DND-41 (cell line): ENCODE measurements around the gene CTSW.

ENCODE experiments used
- ATAC-seq: fragments of 200-7000 bp; cut with Tn5 transposase; 3 replicates; pipeline ENCODE4 v1.9.1; 2021; ENCODE audit warnings: low read depth; ENCODE audit not compliant: insufficient read depth
- DNase-seq: peaks from one replicate; pipeline ENCODE4 v3.0.0-alpha.2; 2020
- H2AFZ ChIP-seq: 2 replicates; pipeline ENCODE4 v1.6.0; 2012; ENCODE audit warnings: low read depth, low read length
- H3K27ac ChIP-seq: 2 replicates; pipeline ENCODE4 v1.5.1; 2012; ENCODE audit warnings: low read length, inconsistent platforms
- H3K27me3 ChIP-seq: fragments of 200-600 bp; sonication (generic); 2 replicates; pipeline ENCODE4 v1.6.0; 2012; ENCODE audit warnings: low read length, mild to moderate bottlenecking, inconsistent platforms; ENCODE audit not compliant: insufficient read depth, poor library complexity
- H3K36me3 ChIP-seq: 2 replicates; pipeline ENCODE4 v1.5.1; 2012; ENCODE audit warnings: low read length, inconsistent platforms; ENCODE audit not compliant: insufficient read depth
- H3K4me1 ChIP-seq: 2 replicates; pipeline ENCODE4 v1.5.1; 2012; ENCODE audit warnings: mild to moderate bottlenecking, low read length; ENCODE audit not compliant: insufficient read depth
- H3K4me2 ChIP-seq: 2 replicates; pipeline ENCODE4 v1.6.0; 2012; ENCODE audit warnings: mild to moderate bottlenecking, moderate library complexity, low read length, inconsistent platforms; ENCODE audit not compliant: insufficient read depth
- H3K4me3 ChIP-seq, 2 experiments: fragments of 200-600 bp in 1 of 2; shearing (Covaris generic) in 1 of 2; 2 replicates each; pipeline ENCODE4 v1.5.1; 2012 to 2016; ENCODE audit warnings: inconsistent platforms in 2 of 2, low read length in 2 of 2, mild to moderate bottlenecking in 2 of 2, low read depth in 1 of 2, moderate library complexity in 1 of 2
- H3K79me2 ChIP-seq: 2 replicates; pipeline ENCODE4 v1.6.0; 2012; ENCODE audit warnings: low read length, inconsistent platforms; ENCODE audit not compliant: insufficient read depth
- H3K9ac ChIP-seq: 2 replicates; pipeline ENCODE4 v1.6.0; 2012; ENCODE audit warnings: low read depth, mild to moderate bottlenecking, inconsistent platforms, low read length, moderate library complexity
- H3K9me3 ChIP-seq: 2 replicates; pipeline ENCODE4 v1.5.1; 2012; ENCODE audit warnings: low read length, moderate library complexity, mild to moderate bottlenecking, inconsistent platforms; ENCODE audit not compliant: insufficient read depth, severe bottlenecking
- H4K20me1 ChIP-seq: 2 replicates; pipeline ENCODE4 v1.6.0; 2012; ENCODE audit warnings: low read length; ENCODE audit not compliant: insufficient read depth
- CTCF ChIP-seq: IDR thresholded peaks from 2 replicates; pipeline ENCODE4 v1.5.1; 2012; ENCODE audit warnings: borderline replicate concordance, low read length, moderate library complexity, mild to moderate bottlenecking; ENCODE audit not compliant: poor library complexity, severe bottlenecking; ENCODE audit errors: extremely low read depth
- EZH2 ChIP-seq: IDR thresholded peaks from 3 replicates; pipeline ENCODE4 v1.6.1; 2012; ENCODE audit warnings: borderline replicate concordance, low read depth, mild to moderate bottlenecking, moderate library complexity, low read length, inconsistent platforms; ENCODE audit not compliant: severe bottlenecking

Gene CTSW

GRCh38 chr11:65915821-65916251, 36.2 kb downstream of the CTSW start:
- no peak overlapping the region for H3K27ac ChIP-seq
- no peak overlapping the region for H3K4me2 ChIP-seq
- H4K20me1 ChIP-seq: peaks cover 15% of the 10 kb centered on the region
- H3K27me3 ChIP-seq: no peaks in the 10 kb centered on the region
- H3K9ac ChIP-seq: no peak overlapping the region
- H3K79me2 ChIP-seq: peaks cover 35% of the 10 kb centered on the region
- TF ChIP-seq CTCF (no peak), EZH2 (no peak)
- H3K36me3 ChIP-seq: peaks cover 24% of the 10 kb centered on the region
- no peak overlapping the region for H2AFZ ChIP-seq
- DNase-seq (no peak), ATAC-seq (no peak)
- no peak overlapping the region for H3K4me3 ChIP-seq
- no peaks in the 10 kb centered on the region for H3K9me3 ChIP-seq
- H3K4me1 ChIP-seq: peaks cover 29% of the 10 kb centered on the region

GRCh38 chr11:65916391-65916790, 36.8 kb downstream of the CTSW start:
- H3K79me2 ChIP-seq: peaks cover 36% of the 10 kb centered on the region
- DNase-seq (no peak), ATAC-seq (no peak)
- H3K9me3 ChIP-seq: no peaks in the 10 kb centered on the region
- H3K9ac ChIP-seq: peak overlapping the region; percentile 99; the same call in 1 of the 2 replicates
- H3K27ac ChIP-seq: no peak overlapping the region
- H3K27me3 ChIP-seq: no peaks in the 10 kb centered on the region
- H3K4me2 ChIP-seq: peak overlapping the region; percentile 98; the same call in 1 of the 2 replicates
- peaks cover 29% of the 10 kb centered on the region for H3K36me3 ChIP-seq
- peaks cover 15% of the 10 kb centered on the region for H4K20me1 ChIP-seq
- no peak overlapping the region for H2AFZ ChIP-seq
- no peak for TF ChIP-seq CTCF
- TF ChIP-seq EZH2: no peak
- no peak overlapping the region for H3K4me3 ChIP-seq
- peaks cover 33% of the 10 kb centered on the region for H3K4me1 ChIP-seq

GRCh38 chr11:65917077-65917433, 37.4 kb downstream of the CTSW start:
- Histone ChIP-seq H3K36me3 (peaks cover 35% of the 10 kb centered on the region), H3K9ac (peak overlapping the region; percentile 99; the same call in 1 of the 2 replicates), H3K27me3 (no peaks in the 10 kb centered on the region), H3K4me1 (peaks cover 33% of the 10 kb centered on the region), H3K4me2 (peak overlapping the region; percentile 98), H3K9me3 (no peaks in the 10 kb centered on the region), H3K4me3 (peak overlapping the region in 1 of 2 experiments; percentile 99; a peak in 2 of 4 replicates), H4K20me1 (peaks cover 15% of the 10 kb centered on the region), H2AFZ (no peak overlapping the region), H3K79me2 (peaks cover 36% of the 10 kb centered on the region), H3K27ac (no peak overlapping the region; the same call in 1 of the 2 replicates)
- no peak for ATAC-seq
- TF ChIP-seq CTCF: no peak
- TF ChIP-seq EZH2: no peak
- no peak for DNase-seq
